Right cardiac atrium (tissue), 5 donors: ENCODE measurements around the gene SLC35G2. TPM values are rescaled to one million over a fixed set of nuclear protein-coding genes. Genes with fewer than 3 reads are reported as not detected.

Experiments used
- ATAC-seq, 2 donors: fragments of 200-7000 bp; cut with Tn5 transposase; one replicate each; pipeline versions ENCODE4 v1.8.0 to v1.9.1; 2020; ENCODE audit warnings: moderate library complexity in 2 of 2, mild to moderate bottlenecking in 1 of 2
- DNase-seq, 3 donors: peaks; one replicate each; pipeline ENCODE4 v3.0.0-alpha.2; 2020
- H3K27ac ChIP-seq: one replicate; pipeline ENCODE4 v1.5.1; 2013; ENCODE audit warnings: mild to moderate bottlenecking, low read length, control low read depth, moderate library complexity
- H3K27me3 ChIP-seq: one replicate; pipeline ENCODE4 v1.6.1; 2013; ENCODE audit not compliant: control insufficient read depth, insufficient read depth
- H3K4me1 ChIP-seq: one replicate; pipeline ENCODE4 v1.6.1; 2013; ENCODE audit warnings: low read length; ENCODE audit not compliant: control insufficient read depth, insufficient read depth
- H3K4me3 ChIP-seq: one replicate; pipeline ENCODE4 v1.5.1; 2013; ENCODE audit warnings: low read length, control low read depth
- H3K9me3 ChIP-seq: one replicate; pipeline ENCODE4 v1.6.1; 2013; ENCODE audit warnings: low read length; ENCODE audit not compliant: control insufficient read depth
- WGBS: extraction: QIAGEN DNeasy Blood & Tissue Kit; methylation state at CpG from one replicate; pipeline ENCODE4 v1.1.7; 2013; 5-methylcytosine and 5-hydroxymethylcytosine counted together
- intact Hi-C, 4 donors: fragments of 100-400 bp; cut with DNase I; formaldehyde crosslinking; loops; one replicate each; pipeline versions ENCODE4 v1.11.0 to v1.14.0; 2022 to 2023
- polyA plus RNA-seq: library from polyadenylated mRNA; stranded (reverse); fragments of 200-250 nt; gene quantifications from one replicate; pipeline ENCODE4 v1.2.3, GENCODE V29; 2013
- total RNA-seq, 4 donors: library from RNA; stranded (reverse); fragmentation: NEBNext Ultra II Directional; extraction: Animal tissue kit (Norgen Biotek cat#: 25700); gene quantifications; one replicate each; pipeline ENCODE4 v1.2.1, GENCODE V29; 2021
- donor health status: healthy with polysubstance abuse.
- donor health status: DM: no; HTN: yes; CAD: no.
- donor health status: DM: no; HTN: no; CAD: no.
- donor health status: DM: no; HTN: yes; CAD: no; lungs with severe emphysema.
- donor health status: DM: yes; HTN: yes; CAD: no.

Gene SLC35G2
- total and polyA plus RNA-seq, 5 donors, result 4.3 to 6.5 (median 5.2) TPM

GRCh38 chr3:136835089-136835812 is 16.3 kb downstream of the SLC35G2 start:
- Histone ChIP-seq H3K27ac (no peak overlapping the region), H3K27me3 (no peaks in the 10 kb centered on the region), H3K4me3 (no peak overlapping the region), H3K9me3 (no peaks in the 10 kb centered on the region), H3K4me1 (peaks cover 12% of the 10 kb centered on the region)
- WGBS, result 71% methylated on average over 1 of the region's 1 CpG
- no peak for ATAC-seq
- DNase-seq, result no peak
- intact Hi-C loops, result no loop called here

DNA sequence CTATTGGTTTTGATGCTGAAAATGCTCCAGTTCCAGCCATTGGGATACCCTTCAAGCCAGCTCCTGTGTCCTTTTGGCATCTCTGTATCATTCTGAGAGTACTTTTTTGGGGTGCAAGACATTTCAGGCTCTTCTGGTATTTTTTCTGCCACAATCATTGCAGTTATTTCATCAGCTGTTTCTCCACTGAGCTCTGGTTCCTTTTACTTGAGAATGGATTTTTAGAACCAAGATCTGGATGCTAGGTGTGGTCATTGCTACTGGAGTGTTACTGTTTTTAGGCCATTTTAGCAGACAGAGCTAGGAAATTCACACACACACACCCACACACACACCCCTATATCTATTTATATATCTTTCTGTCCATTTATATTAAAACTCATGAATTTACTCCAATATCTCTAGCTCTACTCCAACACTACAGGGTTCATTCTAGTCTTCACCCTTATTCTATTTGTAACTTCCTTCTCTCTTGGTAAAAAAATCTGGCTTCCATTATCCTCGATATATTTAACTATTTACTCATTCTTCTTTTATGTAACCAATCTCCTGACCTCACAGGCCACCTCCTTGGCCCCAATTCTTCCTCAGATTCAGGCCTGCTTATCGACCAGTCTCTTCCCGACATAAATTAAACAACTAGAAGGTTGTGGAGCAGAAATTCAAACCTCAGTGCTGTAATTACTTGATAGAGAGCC is 17.0 kb downstream of the SLC35G2 start:
- Histone ChIP-seq H3K27me3 (no peaks in the 10 kb centered on the region), H3K27ac (peak overlapping the region; percentile 13), H3K9me3 (no peaks in the 10 kb centered on the region), H3K4me3 (no peak overlapping the region), H3K4me1 (peaks cover 12% of the 10 kb centered on the region)
- DNase-seq (no peak), ATAC-seq (no peak)
- intact Hi-C loops, result no loop called here
- 44% methylated on average over 3 of the region's 3 CpGs for WGBS

- Histone ChIP-seq H3K27ac (no peak overlapping the region), H3K27me3 (no peaks in the 10 kb centered on the region), H3K4me1 (peaks cover 12% of the 10 kb centered on the region), H3K4me3 (no peak overlapping the region), H3K9me3 (no peaks in the 10 kb centered on the region)
- no peak for ATAC-seq
- no peak for DNase-seq
- intact Hi-C loops, result no loop called here
These were observed 17.7 kb downstream of the SLC35G2 start for GRCh38 chr3:136836511-136837156.

- DNase-seq, result no peak
- Histone ChIP-seq H3K4me3 (no peak overlapping the region), H3K27ac (no peak overlapping the region), H3K4me1 (peaks cover 12% of the 10 kb centered on the region), H3K9me3 (no peaks in the 10 kb centered on the region), H3K27me3 (no peaks in the 10 kb centered on the region)
- peak in 1 of 2 donors; percentile 87 for ATAC-seq
- intact Hi-C loops, result no loop called here
- WGBS, result 16% methylated on average over 1 of the region's 1 CpG
These were observed 20.0 kb downstream of the SLC35G2 start for GRCh38 chr3:136838641-136839555.

DNA sequence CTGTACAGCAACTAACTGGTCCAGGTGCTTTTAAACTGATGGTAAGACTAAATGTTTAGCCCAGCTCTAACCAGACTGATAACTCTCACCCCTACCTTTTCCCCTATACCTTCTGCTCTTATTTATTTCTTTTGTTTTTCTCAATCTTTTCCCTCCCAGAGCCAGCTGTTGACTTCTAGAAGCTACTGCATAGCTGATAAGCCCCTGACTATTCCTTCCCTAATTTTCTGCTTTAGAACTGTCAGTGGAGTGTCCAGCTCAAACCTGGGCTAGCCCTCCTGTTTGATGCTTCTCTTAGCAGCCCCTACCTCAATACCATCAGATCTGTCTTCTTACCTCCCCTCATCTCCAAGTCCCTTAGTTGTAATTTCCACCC is 20.6 kb downstream of the SLC35G2 start:
- intact Hi-C loops, result no loop called here
- Histone ChIP-seq H3K27ac (no peak overlapping the region), H3K4me3 (no peak overlapping the region), H3K9me3 (no peaks in the 10 kb centered on the region), H3K27me3 (no peaks in the 10 kb centered on the region), H3K4me1 (peaks cover 12% of the 10 kb centered on the region)
- DNase-seq, result no peak
- ATAC-seq, result peak in 1 of 2 donors; percentile 20

GRCh38 chr3:136840252-136840651 is 21.3 kb downstream of the SLC35G2 start:
- DNase-seq (no peak), ATAC-seq (no peak)
- no peaks in the 10 kb centered on the region for H3K27me3 ChIP-seq

GRCh38 chr3:136842294-136842693 is 23.4 kb downstream of the SLC35G2 start:
- WGBS, result 92% methylated on average over 1 of the region's 1 CpG
- intact Hi-C loops, result no loop called here

More at GRCh38 chr3:136840252-136840651, 21.3 kb downstream of the SLC35G2 start:
- intact Hi-C loops, result no loop called here
- Histone ChIP-seq H3K4me3 (no peak overlapping the region), H3K4me1 (peaks cover 12% of the 10 kb centered on the region), H3K27ac (no peak overlapping the region), H3K9me3 (no peaks in the 10 kb centered on the region)
- 77% methylated on average over 2 of the region's 2 CpGs for WGBS

GRCh38 chr3:136844724-136845123 is 25.8 kb downstream of the SLC35G2 start:
- Histone ChIP-seq H3K9me3 (no peaks in the 10 kb centered on the region), H3K27ac (no peak overlapping the region), H3K4me1 (peaks cover 6% of the 10 kb centered on the region), H3K27me3 (no peaks in the 10 kb centered on the region), H3K4me3 (no peak overlapping the region)
- 77% methylated on average over 1 of the region's 1 CpG for WGBS
- no peak for ATAC-seq
- no peak for DNase-seq
- intact Hi-C loops, result no loop called here

More at GRCh38 chr3:136842294-136842693, 23.4 kb downstream of the SLC35G2 start:
- no peak for DNase-seq
- Histone ChIP-seq H3K4me3 (no peak overlapping the region), H3K27me3 (no peaks in the 10 kb centered on the region), H3K27ac (no peak overlapping the region), H3K9me3 (no peaks in the 10 kb centered on the region), H3K4me1 (peaks cover 8% of the 10 kb centered on the region)
- ATAC-seq, result no peak

DNA sequence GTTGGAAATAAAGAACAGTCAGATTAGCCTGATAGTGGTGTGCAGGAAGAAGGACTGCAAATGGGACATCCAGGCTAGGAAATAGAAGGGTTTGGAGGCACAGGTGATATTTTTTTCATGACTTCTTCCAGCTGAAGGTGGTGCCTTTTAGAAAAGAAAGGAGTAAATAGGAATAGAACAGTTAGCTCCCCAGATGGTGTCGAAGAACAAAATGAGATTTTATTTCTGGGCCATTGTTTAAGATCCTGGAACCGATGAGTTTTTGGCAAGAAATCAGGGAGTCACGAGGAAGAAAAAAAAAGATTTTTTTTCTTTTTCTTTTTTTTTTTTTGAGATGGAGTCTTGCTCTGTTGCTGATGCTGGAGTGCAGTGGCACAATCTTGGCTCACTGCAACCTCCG is 33.3 kb downstream of the SLC35G2 start:
- Histone ChIP-seq H3K27ac (no peak overlapping the region), H3K4me1 (no peaks in the 10 kb centered on the region), H3K9me3 (no peaks in the 10 kb centered on the region), H3K27me3 (no peaks in the 10 kb centered on the region), H3K4me3 (no peak overlapping the region)
- intact Hi-C loops, result no loop called here
- no peak for ATAC-seq
- WGBS, result 58% methylated on average over 4 of the region's 4 CpGs
- no peak for DNase-seq

DNA sequence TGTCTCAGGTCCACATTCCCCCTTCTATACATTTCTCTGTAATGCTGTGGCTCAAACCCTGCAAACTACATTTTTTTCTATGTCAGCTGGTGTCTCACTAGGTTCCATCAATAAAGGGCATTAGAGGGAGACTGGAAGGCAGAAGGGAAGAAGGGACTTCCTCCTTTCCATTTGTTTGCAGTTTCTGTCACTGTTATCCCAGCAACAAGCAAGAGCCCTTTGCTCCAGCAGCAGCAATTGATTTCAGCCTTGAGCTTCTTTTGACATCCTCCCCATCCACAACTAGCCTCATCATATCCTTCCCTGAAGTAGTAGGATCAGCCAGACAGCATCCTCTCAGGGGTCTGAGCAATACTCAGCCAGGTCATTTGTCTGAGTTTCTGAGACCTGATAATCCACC is 37.7 kb downstream of the SLC35G2 start:
- no peak overlapping the region for H3K27ac ChIP-seq
- H3K27me3 ChIP-seq, result no peaks in the 10 kb centered on the region
- H3K4me3 ChIP-seq, result no peak overlapping the region
- intact Hi-C loops, result no loop called here
- no peak for ATAC-seq
- DNase-seq, result no peak
- no peaks in the 10 kb centered on the region for H3K9me3 ChIP-seq
- no peaks in the 10 kb centered on the region for H3K4me1 ChIP-seq
